Gastrocnemius medialis (tissue), 4 donors: ENCODE data around the gene C1QL4.

Experiments used
- CTCF ChIP-seq, 5 experiments: fragments of 450-650 bp in 3 of 5; fragments of 200-600 bp in 2 of 5; sonication (generic) in 2 of 5; IDR thresholded peaks in 4 of 5; conservative IDR thresholded peaks in 1 of 5; 1 replicate in 4 of 5; 2 replicates in 1 of 5; pipeline ENCODE4 v1.5.1; 2016 to 2019; ENCODE audit warnings: antibody characterized with exemption in 5 of 5, mild to moderate bottlenecking in 3 of 5, moderate library complexity in 3 of 5
- POLR2A ChIP-seq, 2 donors: fragments of 450-650 bp; IDR thresholded peaks; one replicate each; pipeline ENCODE4 v1.6.1; 2017; ENCODE audit warnings: antibody characterized with exemption in 2 of 2, mild to moderate bottlenecking in 2 of 2, moderate library complexity in 2 of 2

DNA sequence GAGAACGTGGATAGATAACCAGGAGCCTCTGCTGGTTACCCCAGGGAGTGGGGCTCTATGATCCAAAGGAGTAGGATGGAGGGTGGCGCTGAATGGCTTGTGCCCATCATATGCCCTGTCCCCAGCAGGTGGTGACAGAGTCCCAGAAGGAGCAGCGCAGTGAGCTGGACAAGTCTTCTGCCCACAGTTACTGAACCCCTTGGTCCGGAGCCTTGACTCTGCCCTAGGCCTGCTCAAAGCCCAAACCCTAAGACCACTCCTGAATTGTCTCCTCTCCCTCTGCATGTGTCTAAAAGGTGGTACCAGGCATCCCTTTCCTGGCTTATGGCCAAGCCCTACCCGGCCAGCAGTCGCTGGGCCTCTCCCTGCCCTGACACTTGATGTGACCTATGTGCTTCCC lies 38.8 kb downstream of the C1QL4 start:
- TF ChIP-seq CTCF (IDR thresholded peaks at IDR 0.05 in 4 of 5, conservative IDR thresholded peaks at IDR 0.05 in 1 of 5) (no peak), POLR2A (IDR thresholded peaks at IDR 0.05) (no peak)
